ENCODE measurements around the gene NLRP12. TPM values are rescaled to one million over a fixed set of nuclear protein-coding genes. Genes with fewer than 3 reads are reported as not detected.
"Not testable (repeated sequence)": the region's sequence is repeated elsewhere in the genome, so short reads cannot be mapped to it uniquely, and the experiment has no call there.

NLRP12 gene
- total and polyA plus RNA-seq, 4 donors: 1.3 to 2.2 (median 1.3) TPM; not detected in 1

GRCh38 chr19:53780506-53780905 lies 43.6 kb downstream of the NLRP12 start:
- H3K4me3 ChIP-seq (ENCODE audit: low read length in 2 of 2): no peak overlapping the region
- no peaks in the 10 kb centered on the region for H3K27me3 ChIP-seq (ENCODE audit: control insufficient read depth in 1 of 2, insufficient read depth in 2 of 2, low read length in 1 of 2)
- ATAC-seq (ENCODE audit: low FRiP score) (no peak), DNase-seq (no peak)
- H3K9me3 ChIP-seq (ENCODE audit: control insufficient read depth, low read length): no peaks in the 10 kb centered on the region
- H3K36me3 ChIP-seq (ENCODE audit: control insufficient read depth in 1 of 2, insufficient read depth in 2 of 2, low read length in 1 of 2): no peaks in the 10 kb centered on the region
- H3K4me1 ChIP-seq (ENCODE audit: control insufficient read depth in 1 of 2, insufficient read depth in 2 of 2, low read length in 2 of 2): no peaks in the 10 kb centered on the region
- no peak overlapping the region for H3K27ac ChIP-seq (ENCODE audit: low read depth in 1 of 2, low read length in 2 of 2)
- whole genome bisulfite sequencing, 2 donors: 67 to 70% methylated on average over 1 of the region's 1 CpG
- intact Hi-C loops (cut with DNase I): no loop called here

GRCh38 chr19:53775524-53775923 lies 48.6 kb downstream of the NLRP12 start:
- ATAC-seq (ENCODE audit: low FRiP score) (no peak), DNase-seq (no peak)
- Histone ChIP-seq H3K4me3 (ENCODE audit: low read length in 2 of 2) (no peak overlapping the region), H3K9me3 (ENCODE audit: control insufficient read depth, low read length) (no peaks in the 10 kb centered on the region), H3K4me1 (ENCODE audit: control insufficient read depth in 1 of 2, insufficient read depth in 2 of 2, low read length in 2 of 2) (no peaks in the 10 kb centered on the region), H3K27ac (ENCODE audit: low read depth in 1 of 2, low read length in 2 of 2) (no peak overlapping the region), H3K36me3 (ENCODE audit: control insufficient read depth in 1 of 2, insufficient read depth in 2 of 2, low read length in 1 of 2) (no peaks in the 10 kb centered on the region), H3K27me3 (ENCODE audit: control insufficient read depth in 1 of 2, insufficient read depth in 2 of 2, low read length in 1 of 2) (no peaks in the 10 kb centered on the region)
- intact Hi-C loops (cut with DNase I): no loop called here
- 81 to 85% methylated on average over 18 of the region's 18 CpGs for WGBS, 2 donors

GRCh38 chr19:53774491-53774890 lies 49.6 kb downstream of the NLRP12 start:
- H3K27me3 ChIP-seq (ENCODE audit: control insufficient read depth in 1 of 2, insufficient read depth in 2 of 2, low read length in 1 of 2); H3K36me3 ChIP-seq (ENCODE audit: control insufficient read depth in 1 of 2, insufficient read depth in 2 of 2, low read length in 1 of 2); H3K27ac ChIP-seq (ENCODE audit: low read depth in 1 of 2, low read length in 2 of 2); H3K4me1 ChIP-seq (ENCODE audit: control insufficient read depth in 1 of 2, insufficient read depth in 2 of 2, low read length in 2 of 2); H3K4me3 ChIP-seq (ENCODE audit: low read length in 2 of 2); intact Hi-C loops (cut with DNase I); H3K9me3 ChIP-seq (ENCODE audit: control insufficient read depth, low read length); DNase-seq; ATAC-seq (ENCODE audit: low FRiP score): not testable (repeated sequence)
- 52 to 68% methylated on average over 7 of the region's 7 CpGs for WGBS, 2 donors

DNA sequence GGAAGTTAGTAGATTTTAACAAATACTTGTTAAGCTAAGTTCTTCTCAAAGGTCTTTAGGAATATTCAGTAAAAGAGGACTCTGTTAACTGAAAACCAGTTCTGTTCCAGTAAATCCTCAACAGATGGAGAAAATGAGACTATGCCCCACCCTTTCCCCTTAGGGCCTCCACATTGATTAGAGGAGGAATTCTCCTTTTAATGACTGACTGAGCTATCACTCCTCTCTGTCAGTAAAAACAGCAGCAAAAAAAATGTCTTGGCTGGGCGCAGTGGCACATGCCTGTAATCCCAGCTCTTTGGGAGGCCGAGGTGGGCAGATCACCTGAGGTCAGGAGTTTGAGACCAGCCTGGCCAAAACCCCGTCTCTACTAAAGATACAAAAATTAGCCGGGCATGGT lies 50.1 kb downstream of the NLRP12 start:
- Histone ChIP-seq H3K4me3 (ENCODE audit: low read length in 2 of 2) (no peak overlapping the region), H3K27ac (ENCODE audit: low read depth in 1 of 2, low read length in 2 of 2) (no peak overlapping the region), H3K9me3 (ENCODE audit: control insufficient read depth, low read length) (no peaks in the 10 kb centered on the region), H3K4me1 (ENCODE audit: control insufficient read depth in 1 of 2, insufficient read depth in 2 of 2, low read length in 2 of 2) (no peaks in the 10 kb centered on the region), H3K36me3 (ENCODE audit: control insufficient read depth in 1 of 2, insufficient read depth in 2 of 2, low read length in 1 of 2) (no peaks in the 10 kb centered on the region), H3K27me3 (ENCODE audit: control insufficient read depth in 1 of 2, insufficient read depth in 2 of 2, low read length in 1 of 2) (no peaks in the 10 kb centered on the region)
- no peak for DNase-seq
- intact Hi-C loops (cut with DNase I): no loop called here
- ATAC-seq (ENCODE audit: low FRiP score): no peak
- WGBS, 2 donors: 64 to 70% methylated on average over 4 of the region's 4 CpGs

GRCh38 chr19:53772943-53773342 lies 51.2 kb downstream of the NLRP12 start:
- no peaks in the 10 kb centered on the region for H3K27me3 ChIP-seq (ENCODE audit: control insufficient read depth in 1 of 2, insufficient read depth in 2 of 2, low read length in 1 of 2)
- no peak overlapping the region for H3K27ac ChIP-seq (ENCODE audit: low read depth in 1 of 2, low read length in 2 of 2)
- no peaks in the 10 kb centered on the region for H3K4me1 ChIP-seq (ENCODE audit: control insufficient read depth in 1 of 2, insufficient read depth in 2 of 2, low read length in 2 of 2)
- DNase-seq (no peak), ATAC-seq (ENCODE audit: low FRiP score) (no peak)
- no peaks in the 10 kb centered on the region for H3K36me3 ChIP-seq (ENCODE audit: control insufficient read depth in 1 of 2, insufficient read depth in 2 of 2, low read length in 1 of 2)
- 3 to 5% methylated on average over 5 of the region's 5 CpGs for WGBS, 2 donors
- intact Hi-C loops (cut with DNase I): no loop called here
- no peak overlapping the region for H3K4me3 ChIP-seq (ENCODE audit: low read length in 2 of 2)
- H3K9me3 ChIP-seq (ENCODE audit: control insufficient read depth, low read length): no peaks in the 10 kb centered on the region

GRCh38 chr19:53771144-53771543 lies 53.0 kb downstream of the NLRP12 start:
- Histone ChIP-seq H3K36me3 (ENCODE audit: control insufficient read depth in 1 of 2, insufficient read depth in 2 of 2, low read length in 1 of 2) (no peaks in the 10 kb centered on the region), H3K27ac (ENCODE audit: low read depth in 1 of 2, low read length in 2 of 2) (no peak overlapping the region), H3K4me3 (ENCODE audit: low read length in 2 of 2) (no peak overlapping the region), H3K9me3 (ENCODE audit: control insufficient read depth, low read length) (no peaks in the 10 kb centered on the region), H3K4me1 (ENCODE audit: control insufficient read depth in 1 of 2, insufficient read depth in 2 of 2, low read length in 2 of 2) (no peaks in the 10 kb centered on the region), H3K27me3 (ENCODE audit: control insufficient read depth in 1 of 2, insufficient read depth in 2 of 2, low read length in 1 of 2) (no peaks in the 10 kb centered on the region)
- no peak for DNase-seq
- intact Hi-C loops (cut with DNase I): no loop called here
- 45 to 47% methylated on average over 4 of the region's 4 CpGs for WGBS, 2 donors
- no peak for ATAC-seq (ENCODE audit: low FRiP score)

- H3K4me1 ChIP-seq (ENCODE audit: control insufficient read depth in 1 of 2, insufficient read depth in 2 of 2, low read length in 2 of 2); H3K27ac ChIP-seq (ENCODE audit: low read depth in 1 of 2, low read length in 2 of 2); H3K9me3 ChIP-seq (ENCODE audit: control insufficient read depth, low read length); H3K27me3 ChIP-seq (ENCODE audit: control insufficient read depth in 1 of 2, insufficient read depth in 2 of 2, low read length in 1 of 2); H3K36me3 ChIP-seq (ENCODE audit: control insufficient read depth in 1 of 2, insufficient read depth in 2 of 2, low read length in 1 of 2); intact Hi-C loops (cut with DNase I); DNase-seq; H3K4me3 ChIP-seq (ENCODE audit: low read length in 2 of 2); ATAC-seq (ENCODE audit: low FRiP score): not testable (repeated sequence)
- 85 to 89% methylated on average over 12 of the region's 12 CpGs for WGBS, 2 donors
These were observed 54.3 kb downstream of the NLRP12 start for GRCh38 chr19:53769696-53770309.

DNA sequence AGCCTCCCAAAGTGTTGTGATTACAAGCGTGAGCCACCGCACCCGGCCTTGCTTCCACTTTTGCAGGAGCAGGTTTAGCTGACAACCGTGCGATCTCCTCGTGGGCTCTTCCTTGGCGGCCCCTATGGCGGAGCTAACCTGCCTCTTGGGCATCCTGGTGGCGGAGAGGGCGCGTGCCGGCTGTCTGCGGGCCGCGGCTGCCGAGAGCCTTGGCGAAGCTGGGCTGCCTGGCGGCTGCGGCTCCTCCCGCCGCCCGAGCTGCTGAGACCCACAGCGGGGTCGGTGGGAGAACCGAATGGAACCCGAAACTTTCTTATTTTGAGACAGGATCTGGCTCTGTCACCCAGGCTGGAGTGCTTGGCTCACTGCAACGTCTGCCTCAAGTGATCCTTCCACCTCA lies 55.7 kb downstream of the NLRP12 start:
- DNase-seq (no peak), ATAC-seq (ENCODE audit: low FRiP score) (no peak)
- intact Hi-C loops (cut with DNase I): no loop called here
- no peaks in the 10 kb centered on the region for H3K27me3 ChIP-seq (ENCODE audit: control insufficient read depth in 1 of 2, insufficient read depth in 2 of 2, low read length in 1 of 2)
- H3K4me3 ChIP-seq (ENCODE audit: low read length in 2 of 2): no peak overlapping the region
- no peaks in the 10 kb centered on the region for H3K4me1 ChIP-seq (ENCODE audit: control insufficient read depth in 1 of 2, insufficient read depth in 2 of 2, low read length in 2 of 2)
- no peak overlapping the region for H3K27ac ChIP-seq (ENCODE audit: low read depth in 1 of 2, low read length in 2 of 2)
- 90 to 93% methylated on average over 27 of the region's 27 CpGs for WGBS, 2 donors
- H3K36me3 ChIP-seq (ENCODE audit: control insufficient read depth in 1 of 2, insufficient read depth in 2 of 2, low read length in 1 of 2): no peaks in the 10 kb centered on the region
- H3K9me3 ChIP-seq (ENCODE audit: control insufficient read depth, low read length): no peaks in the 10 kb centered on the region

- WGBS, 2 donors: 78 to 83% methylated on average over 2 of the region's 2 CpGs
- H3K27me3 ChIP-seq (ENCODE audit: control insufficient read depth in 1 of 2, insufficient read depth in 2 of 2, low read length in 1 of 2); ATAC-seq (ENCODE audit: low FRiP score); H3K9me3 ChIP-seq (ENCODE audit: control insufficient read depth, low read length); H3K4me3 ChIP-seq (ENCODE audit: low read length in 2 of 2); DNase-seq; H3K36me3 ChIP-seq (ENCODE audit: control insufficient read depth in 1 of 2, insufficient read depth in 2 of 2, low read length in 1 of 2); H3K4me1 ChIP-seq (ENCODE audit: control insufficient read depth in 1 of 2, insufficient read depth in 2 of 2, low read length in 2 of 2); intact Hi-C loops (cut with DNase I); H3K27ac ChIP-seq (ENCODE audit: low read depth in 1 of 2, low read length in 2 of 2): not testable (repeated sequence)
These were observed 65.1 kb downstream of the NLRP12 start for GRCh38 chr19:53758991-53759390.
